ENCODE data around the gene MT1M.
A peak's percentile ranks its signal among the peaks of the same experiment; 100 is the strongest.
"Not testable (repeated sequence)": the region's sequence is repeated elsewhere in the genome, so short reads cannot be mapped to it uniquely, and the experiment has no call there.

The MT1M gene

DNA sequence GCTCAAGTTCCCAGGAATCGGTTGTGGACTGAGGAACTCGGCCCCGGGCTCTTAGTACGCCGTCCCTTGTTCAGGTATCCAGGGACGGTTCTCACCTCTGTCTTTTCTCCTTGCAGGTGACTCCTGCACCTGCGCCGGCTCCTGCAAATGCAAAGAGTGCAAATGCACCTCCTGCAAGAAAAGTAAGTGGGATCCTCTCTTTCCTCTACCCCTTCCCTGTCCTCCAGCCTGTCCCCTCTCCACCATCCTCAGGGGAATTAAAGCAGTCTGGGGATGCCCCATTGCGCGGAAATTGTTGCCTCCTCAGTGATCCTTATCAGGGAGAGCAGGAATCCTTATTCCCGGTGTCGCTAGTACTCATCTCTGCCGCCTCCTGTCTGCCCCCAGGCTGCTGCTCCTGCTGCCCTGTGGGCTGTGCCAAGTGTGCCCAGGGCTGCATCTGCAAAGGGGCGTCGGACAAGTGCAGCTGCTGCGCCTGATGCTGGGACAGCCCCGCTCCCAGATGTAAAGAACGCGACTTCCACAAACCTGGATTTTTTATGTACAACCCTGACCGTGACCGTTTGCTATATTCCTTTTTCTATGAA, 23.5 kb upstream of the MT1M start:
- no peak for DNase-seq (ENCODE audit: low spot score)

GRCh38 chr16:56609463-56609921, 23.0 kb upstream of the MT1M start:
- peak; percentile 95 for DNase-seq (ENCODE audit: low spot score)

DNA sequence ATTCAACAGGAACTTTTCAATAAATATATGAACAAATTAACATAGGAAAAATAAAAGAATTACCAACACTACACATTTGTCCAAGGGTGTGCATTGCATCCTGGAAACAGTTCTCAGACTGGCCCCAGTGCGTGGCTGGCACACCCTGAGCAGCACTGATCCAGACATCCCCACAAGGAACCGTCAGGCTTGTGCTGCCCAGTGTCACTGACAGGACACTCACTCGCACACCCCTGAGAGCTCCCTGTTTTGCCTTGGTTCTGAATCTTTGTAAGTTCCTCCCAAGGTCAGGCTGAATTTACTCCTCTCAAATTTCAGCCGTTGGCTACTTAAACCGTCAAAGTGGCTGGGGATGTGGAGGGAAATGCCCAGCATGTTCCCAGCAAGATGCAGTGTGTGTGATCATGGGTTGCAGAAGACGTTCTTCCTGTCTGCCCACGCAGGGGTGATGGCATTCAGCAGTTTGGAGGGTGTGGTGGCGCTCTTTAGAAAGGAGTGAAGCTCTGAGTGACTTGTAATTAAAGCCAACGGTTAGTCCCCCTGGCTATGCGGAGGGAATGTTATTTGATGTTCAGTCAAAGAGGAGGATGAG, 22.3 kb upstream of the MT1M start:
- peak; percentile 43 for DNase-seq (ENCODE audit: low spot score)

DNA sequence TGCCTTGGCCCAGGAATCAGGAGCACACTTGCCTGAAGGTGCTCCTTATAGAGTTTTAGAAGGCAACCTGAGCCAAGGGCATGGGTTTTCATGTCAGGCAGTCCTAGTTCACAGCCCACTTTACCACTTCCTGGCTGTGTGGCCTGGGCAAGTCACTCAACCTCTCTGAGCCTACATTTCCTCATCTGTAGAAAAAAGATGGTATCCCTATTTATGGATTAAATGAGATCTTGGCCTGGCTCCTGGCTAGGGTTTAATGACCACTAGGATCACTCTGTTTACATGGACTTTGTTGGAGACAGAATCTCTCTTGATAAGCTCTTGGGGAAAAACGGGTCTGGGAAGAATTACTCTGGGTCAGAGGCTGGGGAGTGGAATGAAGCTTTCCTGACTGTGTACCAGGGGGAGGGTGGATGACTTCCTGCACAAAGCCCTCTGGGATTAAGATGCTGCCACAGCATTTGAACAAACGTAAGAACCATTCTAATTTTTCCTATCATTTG, 21.8 kb upstream of the MT1M start:
- no peak for DNase-seq (ENCODE audit: low spot score)

DNA sequence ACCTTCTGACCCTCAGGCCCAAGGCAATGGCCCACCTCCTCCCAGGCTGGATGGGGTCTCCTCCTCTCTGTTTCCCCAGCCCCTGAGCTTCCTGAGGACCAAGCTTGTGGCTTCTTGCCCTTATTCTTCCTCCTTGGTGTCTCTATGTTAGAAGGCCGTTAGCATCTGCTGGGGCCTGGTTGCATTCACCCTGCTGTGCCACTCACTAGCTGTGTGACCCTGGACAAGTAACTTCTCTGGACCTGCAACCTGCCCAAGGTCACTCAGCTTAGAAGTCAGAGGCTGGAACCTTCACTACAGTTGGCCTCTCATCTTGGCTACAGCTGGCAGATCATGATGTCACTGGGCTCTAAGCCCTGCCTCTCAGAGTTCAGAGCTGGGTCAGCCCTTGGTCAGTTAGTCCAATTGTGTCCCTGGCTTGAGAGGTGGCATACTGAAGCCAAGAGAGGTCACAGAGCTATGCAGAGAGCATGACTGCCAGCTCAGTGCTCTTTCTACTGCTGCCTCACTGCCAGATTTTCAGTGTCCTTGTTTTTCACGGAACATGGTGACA, 21.1 kb upstream of the MT1M start:
- DNase-seq (ENCODE audit: low spot score) = no peak

DNA sequence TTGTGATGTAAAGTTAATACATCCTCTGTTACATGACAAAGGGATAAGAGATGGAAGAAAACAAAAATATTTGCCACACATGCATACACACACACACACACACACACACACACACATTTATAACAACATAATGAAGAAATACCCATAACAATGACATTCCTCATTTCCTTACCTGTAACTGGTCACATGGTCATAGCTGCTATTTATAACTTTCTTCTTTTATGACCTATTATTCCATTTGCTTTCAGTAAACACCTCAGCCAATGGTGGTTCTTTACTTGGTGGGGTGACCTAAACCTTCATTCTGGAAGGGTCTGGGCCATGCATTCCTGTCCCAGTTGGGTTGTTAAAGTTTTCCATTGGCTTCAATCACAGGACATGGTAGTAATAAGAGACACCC, 18.8 kb upstream of the MT1M start:
- DNase-seq (ENCODE audit: low spot score) = no peak

GRCh38 chr16:56614549-56614991, 17.9 kb upstream of the MT1M start:
- DNase-seq (ENCODE audit: low spot score) = no peak

GRCh38 chr16:56615353-56615752, 17.1 kb upstream of the MT1M start:
- no peak for DNase-seq (ENCODE audit: low spot score)

GRCh38 chr16:56616608-56617211, 15.7 kb upstream of the MT1M start:
- DNase-seq (ENCODE audit: low spot score) = no peak

DNA sequence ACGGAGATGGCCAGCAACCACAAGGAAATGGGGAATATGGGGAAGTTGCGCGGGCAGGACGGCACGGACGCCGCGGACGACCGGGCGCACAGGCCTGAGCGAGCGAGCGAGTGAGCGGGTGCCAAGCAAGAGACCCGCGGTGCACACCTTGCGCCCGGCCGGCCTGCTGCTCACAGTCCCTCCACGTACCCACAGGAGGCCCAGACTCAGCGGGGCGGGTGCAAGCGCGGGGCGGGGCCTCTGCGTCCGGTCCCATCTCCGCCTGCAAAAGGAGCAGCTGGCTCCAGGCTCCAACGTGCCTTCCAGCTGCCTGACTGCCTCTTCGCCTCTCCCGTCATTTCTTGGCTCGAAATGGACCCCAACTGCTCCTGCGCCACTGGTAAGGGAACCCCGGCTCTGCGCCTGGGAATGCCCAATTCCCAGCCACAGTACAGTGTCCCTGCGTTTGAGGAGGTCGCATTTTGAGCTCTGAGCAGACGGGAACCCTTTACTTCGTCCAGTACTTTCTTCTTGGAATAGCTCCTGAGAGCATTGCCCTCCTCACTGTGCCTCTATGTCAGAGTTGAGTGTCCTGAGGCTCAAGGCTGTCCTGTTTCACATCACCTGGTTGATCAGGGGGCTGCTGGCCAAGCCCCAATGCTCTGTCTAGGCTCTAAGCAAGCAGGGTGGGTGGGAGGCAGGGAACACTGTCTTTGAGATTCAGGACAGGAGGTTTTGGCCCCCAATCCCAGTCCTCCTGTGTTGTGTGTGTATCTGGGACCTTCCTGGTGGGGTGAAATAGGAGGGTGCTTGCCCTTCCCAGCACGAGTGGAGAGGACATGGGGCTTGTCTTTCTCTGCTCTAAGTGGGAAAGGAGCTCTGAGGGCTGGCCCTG, 15.0 kb upstream of the MT1M start:
- DNase-seq (ENCODE audit: low spot score) = no peak

DNA sequence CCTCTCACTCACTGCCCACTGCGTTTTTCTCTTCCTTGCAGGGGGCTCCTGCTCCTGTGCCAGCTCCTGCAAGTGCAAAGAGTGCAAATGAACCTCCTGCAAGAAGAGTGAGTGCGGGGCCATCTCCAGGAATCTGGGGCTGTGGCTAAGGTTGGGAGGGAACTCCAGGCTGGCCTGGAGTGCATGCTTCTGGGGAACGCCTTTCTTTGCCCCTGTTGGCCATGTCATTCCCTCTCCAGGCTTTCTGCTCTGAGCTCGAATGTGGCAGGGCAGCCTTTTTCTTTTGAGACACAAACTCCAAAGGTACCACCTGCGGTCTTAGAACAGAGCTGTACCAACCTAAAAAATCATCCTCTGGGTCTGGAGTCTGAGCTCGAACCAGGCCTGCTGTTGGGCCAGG, 14.3 kb upstream of the MT1M start:
- DNase-seq (ENCODE audit: low spot score) = no peak

DNA sequence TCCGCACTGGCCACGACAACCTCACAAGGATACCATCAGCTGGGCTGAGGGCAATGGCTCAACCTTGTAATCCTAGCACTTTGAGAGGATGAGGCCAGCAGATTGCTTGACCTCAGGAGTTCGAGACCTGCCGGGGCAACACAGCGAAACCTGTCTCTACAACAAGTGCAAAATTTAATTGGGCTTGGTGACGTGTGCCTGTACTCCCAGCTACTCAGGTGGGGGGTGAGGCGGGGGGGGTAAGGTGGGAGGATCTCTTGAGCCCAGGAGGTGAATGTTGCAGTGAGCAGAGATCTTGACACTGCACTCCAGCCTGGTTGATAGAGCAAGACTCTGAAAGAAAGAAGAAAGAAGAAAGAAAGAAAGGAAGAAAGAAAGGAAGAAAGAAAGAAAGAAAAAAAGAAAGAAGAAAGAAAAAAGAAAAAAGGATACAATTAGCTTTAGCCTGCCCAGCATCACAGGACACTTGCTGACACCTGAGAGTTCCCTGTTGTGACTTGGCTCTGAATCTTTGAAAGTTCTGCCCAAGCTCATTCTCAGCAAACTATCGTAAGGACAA, 12.0 kb upstream of the MT1M start:
- no peak for DNase-seq (ENCODE audit: low spot score)

DNA sequence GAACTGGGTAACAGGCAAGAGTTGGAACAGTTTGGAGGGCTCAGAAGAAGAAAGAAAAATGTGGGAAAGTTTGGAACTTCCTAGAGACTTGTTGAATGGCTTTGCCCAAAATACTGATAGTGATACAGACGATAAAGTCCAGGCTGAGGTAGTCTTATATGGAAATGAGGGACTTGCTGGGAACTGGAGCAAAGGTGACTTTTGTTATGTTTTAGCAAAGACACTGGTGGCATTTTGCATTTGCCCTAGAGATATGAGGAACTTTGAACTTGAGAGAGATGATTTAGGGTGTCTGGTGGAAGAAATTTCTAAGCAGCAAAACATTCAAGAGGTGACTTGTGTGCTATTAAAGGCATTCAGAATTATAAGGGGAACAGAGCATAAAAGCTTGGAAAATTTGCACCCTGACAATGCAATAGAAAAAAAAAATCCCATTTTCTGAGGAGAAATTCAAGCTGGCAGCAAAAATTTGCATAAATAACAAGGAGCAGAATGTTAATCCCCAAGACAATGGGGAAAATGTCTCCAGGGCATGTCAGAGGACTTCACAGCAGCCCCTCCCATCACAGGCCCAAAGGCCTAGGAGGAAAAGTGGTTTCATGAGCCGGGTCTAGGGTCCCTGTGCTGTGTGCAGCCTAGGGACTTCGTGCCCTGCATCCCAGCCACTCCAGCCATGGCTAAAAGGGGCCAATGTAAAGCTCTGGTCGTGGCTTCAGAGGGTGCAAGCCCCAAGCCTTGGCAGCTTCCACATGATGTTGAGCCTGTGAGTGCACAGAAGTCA, 10.6 kb upstream of the MT1M start:
- not testable (repeated sequence) for DNase-seq (ENCODE audit: low spot score)

- not testable (repeated sequence) for DNase-seq (ENCODE audit: low spot score)
These were observed 9.3 kb upstream of the MT1M start for GRCh38 chr16:56623184-56623583.

GRCh38 chr16:56623637-56624036, 8.8 kb upstream of the MT1M start:
- no peak for DNase-seq (ENCODE audit: low spot score)

DNA sequence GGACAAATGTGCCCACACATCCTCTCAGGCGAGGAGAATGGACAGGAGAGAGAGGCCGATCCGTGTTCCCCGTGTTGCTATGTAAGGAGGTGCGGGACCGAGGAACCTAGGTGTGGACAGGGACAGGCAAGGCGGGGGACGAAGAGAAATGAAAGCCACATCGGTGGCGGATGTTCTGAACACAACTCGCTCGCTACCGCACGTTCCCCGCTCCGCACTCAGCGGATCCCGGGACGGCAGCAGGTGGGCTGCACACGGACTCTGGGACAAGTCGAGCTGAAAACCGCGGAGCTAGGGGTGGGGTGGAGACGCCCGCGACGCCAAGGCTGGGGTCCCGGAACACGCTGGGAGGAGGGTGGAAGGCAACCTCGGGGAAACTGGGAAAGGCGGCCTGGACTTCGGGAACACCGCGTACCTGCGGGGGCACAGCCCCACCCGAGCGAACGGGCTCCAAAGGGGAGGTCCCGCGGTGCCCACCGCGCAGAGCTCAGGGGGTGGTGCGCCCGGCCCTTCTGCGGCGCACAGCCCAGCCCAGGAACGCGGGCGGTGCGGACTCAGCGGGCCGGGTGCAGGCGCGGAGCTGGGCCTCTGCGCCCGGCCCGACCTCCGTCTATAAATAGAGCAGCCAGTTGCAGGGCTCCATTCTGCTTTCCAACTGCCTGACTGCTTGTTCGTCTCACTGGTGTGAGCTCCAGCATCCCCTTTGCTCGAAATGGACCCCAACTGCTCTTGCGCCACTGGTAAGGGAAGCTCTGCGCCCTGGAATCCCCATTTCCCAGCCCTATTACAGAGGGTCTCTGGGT, 7.1 kb upstream of the MT1M start, which contains the start of gene MT1E:
Gene MT1E (plus strand): TSS at position 642 of the 803 bp plus-strand sequence. CDS start 71 bp downstream, at position 713.
- no peak for DNase-seq (ENCODE audit: low spot score)

DNA sequence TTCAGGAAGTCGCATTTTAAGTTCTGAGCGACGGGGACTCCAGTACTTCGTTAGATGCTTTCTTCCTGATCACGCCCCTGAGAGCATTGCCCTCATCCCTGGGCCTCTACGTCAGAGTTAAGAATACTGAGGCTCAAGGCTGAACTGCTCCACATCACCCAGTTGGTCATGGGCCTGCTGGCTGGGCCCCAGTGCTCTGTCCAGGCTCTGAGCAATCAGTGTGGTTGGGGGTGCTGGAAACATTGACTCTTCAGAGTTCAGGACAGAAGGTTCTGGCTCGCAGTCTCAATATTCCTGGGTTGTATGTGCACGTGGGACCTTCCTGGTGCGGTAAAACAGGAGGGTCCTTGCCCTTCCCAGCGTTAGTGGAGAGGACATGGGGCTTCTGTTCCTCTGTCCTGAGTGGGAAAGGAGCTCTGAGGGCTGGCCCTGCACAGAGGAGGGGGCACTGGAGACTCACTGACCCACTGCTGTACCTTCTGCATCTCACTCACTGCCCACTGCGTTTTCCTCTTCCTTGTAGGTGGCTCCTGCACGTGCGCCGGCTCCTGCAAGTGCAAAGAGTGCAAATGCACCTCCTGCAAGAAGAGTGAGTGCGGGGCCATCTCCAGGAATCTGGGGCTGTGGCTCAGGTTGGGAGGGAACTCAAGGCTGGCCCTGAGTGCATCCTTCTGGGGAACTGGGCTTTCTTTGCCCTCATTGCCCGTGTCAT, 6.4 kb upstream of the MT1M start:
- DNase-seq (ENCODE audit: low spot score) = no peak

DNA sequence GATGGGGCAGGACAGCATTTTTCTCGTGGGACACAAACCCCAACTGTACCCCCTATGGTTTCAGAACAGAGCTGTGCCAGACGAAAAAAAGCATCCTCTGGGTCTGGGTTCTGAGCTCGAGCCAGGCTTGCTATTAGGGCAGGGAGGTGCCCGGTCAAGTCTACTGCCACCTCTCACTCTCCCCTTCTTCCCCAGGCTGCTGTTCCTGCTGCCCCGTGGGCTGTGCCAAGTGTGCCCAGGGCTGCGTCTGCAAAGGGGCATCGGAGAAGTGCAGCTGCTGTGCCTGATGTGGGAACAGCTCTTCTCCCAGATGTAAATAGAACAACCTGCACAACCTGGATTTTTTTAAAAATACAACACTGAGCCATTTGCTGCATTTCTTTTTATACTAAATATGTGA, 5.8 kb upstream of the MT1M start:
- DNase-seq (ENCODE audit: low spot score) = no peak
